Hepatic stellate cell (primary cell): ENCODE measurements around the gene CNOT8.
"Not testable (repeated sequence)": the region's sequence is repeated elsewhere in the genome, so short reads cannot be mapped to it uniquely, and the experiment has no call there.

Source experiments
- DNase-seq: peaks from one replicate; pipeline ENCODE4 v3.0.0; 2011; ENCODE audit warnings: low spot score

CNOT8 gene

GRCh38 chr5:154865466-154866184, 7.2 kb downstream of the CNOT8 start:
- no peak for DNase-seq

- DNase-seq = no peak
Measured at GRCh38 chr5:154866841-154867240, 8.4 kb downstream of the CNOT8 start.

- no peak for DNase-seq
Measured at GRCh38 chr5:154868702-154869101, 10.3 kb downstream of the CNOT8 start.

GRCh38 chr5:154871734-154872133, 13.3 kb downstream of the CNOT8 start:
- DNase-seq = no peak

GRCh38 chr5:154873791-154874331, 15.4 kb downstream of the CNOT8 start:
- no peak for DNase-seq

GRCh38 chr5:154878642-154879335, 20.4 kb downstream of the CNOT8 start:
- DNase-seq = no peak

- no peak for DNase-seq
Measured at GRCh38 chr5:154881986-154882385, 23.6 kb downstream of the CNOT8 start.

- DNase-seq = no peak
Measured at GRCh38 chr5:154884424-154884823, 26.0 kb downstream of the CNOT8 start.

- no peak for DNase-seq
Measured at GRCh38 chr5:154885439-154885838, 27.0 kb downstream of the CNOT8 start.

GRCh38 chr5:154892369-154892771, 33.9 kb downstream of the CNOT8 start:
- DNase-seq = no peak

GRCh38 chr5:154893381-154893780, 35.0 kb downstream of the CNOT8 start:
- no peak for DNase-seq

GRCh38 chr5:154895606-154896561, 37.5 kb downstream of the CNOT8 start:
- DNase-seq = no peak

GRCh38 chr5:154896562-154897165, 38.2 kb downstream of the CNOT8 start:
- no peak for DNase-seq

GRCh38 chr5:154898210-154898609, 39.8 kb downstream of the CNOT8 start:
- DNase-seq = no peak

- no peak for DNase-seq
Measured at GRCh38 chr5:154899151-154899816, 40.9 kb downstream of the CNOT8 start.

- DNase-seq = no peak
Measured at GRCh38 chr5:154900066-154900465, 41.6 kb downstream of the CNOT8 start.

- DNase-seq = no peak
Measured at GRCh38 chr5:154901276-154901675, 42.8 kb downstream of the CNOT8 start.

GRCh38 chr5:154901913-154902312, 43.5 kb downstream of the CNOT8 start:
- DNase-seq = no peak

GRCh38 chr5:154905601-154906000, 47.2 kb downstream of the CNOT8 start:
- not testable (repeated sequence) for DNase-seq

GRCh38 chr5:154916874-154917273, 58.4 kb downstream of the CNOT8 start:
- DNase-seq = no peak

- DNase-seq = no peak
Measured at GRCh38 chr5:154917757-154918156, 59.3 kb downstream of the CNOT8 start.
